ENCODE data around the gene TMOD3.

TMOD3 gene

DNA sequence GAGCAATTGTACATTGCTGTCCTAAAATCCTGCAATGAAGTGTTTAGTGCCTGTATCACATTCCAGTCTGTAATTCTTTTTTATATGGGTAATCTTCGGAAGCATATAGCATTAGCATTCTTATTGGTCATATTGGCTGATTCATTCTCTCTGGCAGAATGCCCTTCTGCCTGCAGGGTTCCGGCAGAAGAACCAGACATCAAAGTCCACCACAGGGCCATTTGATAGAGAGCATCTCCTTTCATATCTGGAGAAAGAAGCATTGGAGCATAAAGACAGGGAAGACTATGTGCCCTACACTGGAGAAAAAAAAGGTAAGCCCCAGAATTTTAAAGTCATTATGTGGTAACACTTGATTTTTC is 39.6 kb downstream of the TMOD3 start:
- no CpG with 5 or more reads among the region's 2 CpGs for WGBS (ENCODE audit: insufficient coverage)
- ChIA-PET CTCF (no interaction called here), POLR2A (no interaction called here)
- H3K36me3 ChIP-seq (ENCODE audit: control insufficient read depth in 4 of 4, insufficient read depth in 4 of 4, low read length in 3 of 4): peaks cover 7 to 64% (median 35%) of the 10 kb centered on the region in 4 experiments
- DNase-seq: peak in 2 of 3 donors; percentile 55 to 59
- H3K27me3 ChIP-seq (replicated peaks in 2 of 5; ENCODE audit: control insufficient read depth in 4 of 5, insufficient read depth in 5 of 5, low read length in 4 of 5): no peaks in the 10 kb centered on the region
- no peak overlapping the region for H3K27ac ChIP-seq (ENCODE audit: insufficient read depth in 1 of 2, low read depth in 1 of 2, low read length in 2 of 2, poor library complexity in 1 of 2, severe bottlenecking in 2 of 2)
- no peaks in the 10 kb centered on the region for H3K4me1 ChIP-seq (ENCODE audit: control extremely low read depth in 1 of 4, control insufficient read depth in 4 of 4, insufficient read depth in 4 of 4, low read length in 3 of 4)
- peaks cover 0 to 3% (median 0%) of the 10 kb centered on the region in 5 experiments for H3K9me3 ChIP-seq (ENCODE audit: control extremely low read depth in 1 of 5, control insufficient read depth in 4 of 5, insufficient read depth in 2 of 5, low read depth in 1 of 5, low read length in 4 of 5)
- H3K4me3 ChIP-seq (ENCODE audit: control insufficient read depth in 1 of 7, extremely low read depth in 1 of 7, insufficient read depth in 4 of 7, low read depth in 2 of 7, low read length in 6 of 7): no peak overlapping the region

DNA sequence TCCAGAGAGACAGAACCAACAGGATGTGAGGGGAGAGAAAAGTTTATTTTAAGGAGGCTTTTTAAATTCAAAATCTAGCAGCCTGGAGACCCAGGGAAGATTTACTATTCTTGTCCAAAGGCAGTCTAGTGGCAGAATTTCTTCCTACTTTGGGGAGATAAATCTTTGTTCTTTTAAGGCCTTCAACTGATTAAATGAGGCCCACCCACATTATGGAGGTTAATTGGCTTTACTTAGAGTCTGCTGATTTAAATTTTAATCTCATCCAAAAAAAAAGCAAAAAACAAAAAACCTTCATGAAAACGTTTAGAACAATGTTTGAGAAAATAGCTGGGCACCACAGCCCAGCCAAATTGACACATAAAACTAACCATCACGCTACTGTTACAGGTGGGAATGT is 41.3 kb downstream of the TMOD3 start:
- no peaks in the 10 kb centered on the region for H3K27me3 ChIP-seq (replicated peaks in 2 of 5; ENCODE audit: control insufficient read depth in 4 of 5, insufficient read depth in 5 of 5, low read length in 4 of 5)
- ChIA-PET POLR2A (no interaction called here), CTCF (interaction anchor here (1.1 to 1.5 kb wide), 4 partner anchors 12 to 33 kb away, joined by 3 to 4 read pairs (median 3); no protein-coding TSS in a partner anchor)
- DNase-seq: no peak
- H3K36me3 ChIP-seq (ENCODE audit: control insufficient read depth in 4 of 4, insufficient read depth in 4 of 4, low read length in 3 of 4): peaks cover 5 to 53% (median 32%) of the 10 kb centered on the region in 4 experiments
- no peak overlapping the region for H3K4me3 ChIP-seq (ENCODE audit: control insufficient read depth in 1 of 7, extremely low read depth in 1 of 7, insufficient read depth in 4 of 7, low read depth in 2 of 7, low read length in 6 of 7)
- no peak overlapping the region for H3K27ac ChIP-seq (ENCODE audit: insufficient read depth in 1 of 2, low read depth in 1 of 2, low read length in 2 of 2, poor library complexity in 1 of 2, severe bottlenecking in 2 of 2)
- peaks cover 0 to 3% (median under 1%) of the 10 kb centered on the region in 4 experiments for H3K4me1 ChIP-seq (ENCODE audit: control extremely low read depth in 1 of 4, control insufficient read depth in 4 of 4, insufficient read depth in 4 of 4, low read length in 3 of 4)
- 100% methylated on average over 1 of the region's 2 CpGs for WGBS (ENCODE audit: insufficient coverage)
- peaks cover 0 to 3% (median 0%) of the 10 kb centered on the region in 5 experiments for H3K9me3 ChIP-seq (ENCODE audit: control extremely low read depth in 1 of 5, control insufficient read depth in 4 of 5, insufficient read depth in 2 of 5, low read depth in 1 of 5, low read length in 4 of 5)

DNA sequence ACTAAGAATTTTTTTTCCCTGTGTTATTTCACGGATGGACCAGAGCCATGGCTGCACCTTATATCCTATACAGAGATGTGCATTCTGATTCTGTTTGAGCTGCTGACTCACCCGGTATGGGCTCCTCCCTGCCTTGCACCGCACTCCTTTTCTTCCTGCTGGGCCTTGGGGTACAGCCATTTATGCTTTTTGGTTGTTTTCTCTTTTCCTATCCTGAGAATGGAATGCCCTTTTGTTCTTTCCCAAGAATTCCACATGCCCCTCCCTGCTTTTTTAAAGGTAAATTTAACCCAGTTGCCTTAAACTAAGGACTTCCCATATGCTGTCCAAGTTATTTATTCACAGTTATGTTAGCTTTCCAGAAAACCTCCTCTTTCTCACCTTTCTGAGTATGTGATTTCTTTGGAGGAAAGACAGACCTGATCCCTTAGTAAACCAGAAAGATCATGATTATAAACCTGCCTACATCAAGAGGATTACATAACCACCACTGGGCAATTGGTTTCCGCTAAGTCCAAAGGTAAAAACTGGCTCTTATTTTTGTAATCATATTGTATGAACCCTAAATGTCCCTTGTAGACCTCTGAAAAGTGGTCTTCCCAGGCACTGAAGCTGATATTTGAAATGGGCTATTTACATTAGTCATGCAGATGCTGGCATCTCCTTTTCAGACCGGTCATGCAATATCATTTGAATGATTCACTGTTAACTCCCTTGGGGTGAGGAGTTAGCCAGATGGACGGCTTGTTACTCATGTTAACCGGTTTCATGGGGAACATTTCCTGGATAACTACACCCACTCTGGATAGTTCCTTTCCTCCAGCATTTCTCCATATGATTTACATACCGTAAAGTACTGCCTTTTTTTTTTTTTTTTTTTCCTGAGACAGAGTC is 45.5 kb downstream of the TMOD3 start:
- CTCF ChIA-PET: interaction anchor here (1.1 to 1.4 kb wide), 2 partner anchors 7 to 12 kb away, joined by 3 read pairs; no protein-coding TSS in a partner anchor
- Histone ChIP-seq H3K9me3 (ENCODE audit: control extremely low read depth in 1 of 5, control insufficient read depth in 4 of 5, insufficient read depth in 2 of 5, low read depth in 1 of 5, low read length in 4 of 5) (peaks cover 0 to 3% (median 0%) of the 10 kb centered on the region in 5 experiments), H3K27me3 (replicated peaks in 2 of 5; ENCODE audit: control insufficient read depth in 4 of 5, insufficient read depth in 5 of 5, low read length in 4 of 5) (no peaks in the 10 kb centered on the region), H3K36me3 (ENCODE audit: control insufficient read depth in 4 of 4, insufficient read depth in 4 of 4, low read length in 3 of 4) (peaks cover 9 to 40% (median 24%) of the 10 kb centered on the region in 4 experiments), H3K27ac (ENCODE audit: insufficient read depth in 1 of 2, low read depth in 1 of 2, low read length in 2 of 2, poor library complexity in 1 of 2, severe bottlenecking in 2 of 2) (no peak overlapping the region), H3K4me1 (ENCODE audit: control extremely low read depth in 1 of 4, control insufficient read depth in 4 of 4, insufficient read depth in 4 of 4, low read length in 3 of 4) (peaks cover 0 to 27% (median 10%) of the 10 kb centered on the region in 4 experiments), H3K4me3 (ENCODE audit: control insufficient read depth in 1 of 7, extremely low read depth in 1 of 7, insufficient read depth in 4 of 7, low read depth in 2 of 7, low read length in 6 of 7) (no peak overlapping the region)
- DNase-seq: peak in 1 of 3 donors; percentile 26
- POLR2A ChIA-PET: no interaction called here
- WGBS (ENCODE audit: insufficient coverage): 87% methylated on average over 6 of the region's 8 CpGs

DNA sequence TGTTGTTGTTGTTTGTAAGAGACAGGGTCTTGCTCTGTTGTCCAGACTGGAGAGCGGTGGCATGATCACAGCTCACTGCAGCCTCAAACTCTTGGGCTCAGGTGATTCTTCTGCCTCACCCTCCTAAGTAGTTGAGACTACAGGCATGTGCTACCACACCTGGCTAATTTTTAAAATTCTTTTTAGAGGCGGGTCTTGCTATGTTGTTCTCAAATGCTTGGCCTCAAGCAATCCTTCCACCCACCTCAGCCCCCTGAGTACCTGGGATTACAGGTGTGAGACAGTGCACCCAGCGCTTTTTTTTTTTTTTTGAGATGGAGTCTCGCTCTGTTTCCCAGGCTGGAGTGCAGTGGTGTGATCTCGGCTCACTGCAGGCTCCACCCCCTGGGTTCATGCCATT is 46.7 kb downstream of the TMOD3 start:
- H3K27ac ChIP-seq (ENCODE audit: insufficient read depth in 1 of 2, low read depth in 1 of 2, low read length in 2 of 2, poor library complexity in 1 of 2, severe bottlenecking in 2 of 2): no peak overlapping the region
- POLR2A ChIA-PET: no interaction called here
- peaks cover 0 to 32% (median 10%) of the 10 kb centered on the region in 4 experiments for H3K4me1 ChIP-seq (ENCODE audit: control extremely low read depth in 1 of 4, control insufficient read depth in 4 of 4, insufficient read depth in 4 of 4, low read length in 3 of 4)
- CTCF ChIA-PET: interaction anchor here (0.9 kb wide), 1 partner anchor 29 kb away, joined by 3 read pairs; no protein-coding TSS in a partner anchor
- peaks cover 5 to 30% (median 16%) of the 10 kb centered on the region in 4 experiments for H3K36me3 ChIP-seq (ENCODE audit: control insufficient read depth in 4 of 4, insufficient read depth in 4 of 4, low read length in 3 of 4)
- H3K27me3 ChIP-seq (replicated peaks in 2 of 5; ENCODE audit: control insufficient read depth in 4 of 5, insufficient read depth in 5 of 5, low read length in 4 of 5): no peaks in the 10 kb centered on the region
- DNase-seq: no peak
- no peaks in the 10 kb centered on the region for H3K9me3 ChIP-seq (ENCODE audit: control extremely low read depth in 1 of 5, control insufficient read depth in 4 of 5, insufficient read depth in 2 of 5, low read depth in 1 of 5, low read length in 4 of 5)
- 100% methylated on average over 1 of the region's 5 CpGs for WGBS (ENCODE audit: insufficient coverage)
- H3K4me3 ChIP-seq (ENCODE audit: control insufficient read depth in 1 of 7, extremely low read depth in 1 of 7, insufficient read depth in 4 of 7, low read depth in 2 of 7, low read length in 6 of 7): no peak overlapping the region

DNA sequence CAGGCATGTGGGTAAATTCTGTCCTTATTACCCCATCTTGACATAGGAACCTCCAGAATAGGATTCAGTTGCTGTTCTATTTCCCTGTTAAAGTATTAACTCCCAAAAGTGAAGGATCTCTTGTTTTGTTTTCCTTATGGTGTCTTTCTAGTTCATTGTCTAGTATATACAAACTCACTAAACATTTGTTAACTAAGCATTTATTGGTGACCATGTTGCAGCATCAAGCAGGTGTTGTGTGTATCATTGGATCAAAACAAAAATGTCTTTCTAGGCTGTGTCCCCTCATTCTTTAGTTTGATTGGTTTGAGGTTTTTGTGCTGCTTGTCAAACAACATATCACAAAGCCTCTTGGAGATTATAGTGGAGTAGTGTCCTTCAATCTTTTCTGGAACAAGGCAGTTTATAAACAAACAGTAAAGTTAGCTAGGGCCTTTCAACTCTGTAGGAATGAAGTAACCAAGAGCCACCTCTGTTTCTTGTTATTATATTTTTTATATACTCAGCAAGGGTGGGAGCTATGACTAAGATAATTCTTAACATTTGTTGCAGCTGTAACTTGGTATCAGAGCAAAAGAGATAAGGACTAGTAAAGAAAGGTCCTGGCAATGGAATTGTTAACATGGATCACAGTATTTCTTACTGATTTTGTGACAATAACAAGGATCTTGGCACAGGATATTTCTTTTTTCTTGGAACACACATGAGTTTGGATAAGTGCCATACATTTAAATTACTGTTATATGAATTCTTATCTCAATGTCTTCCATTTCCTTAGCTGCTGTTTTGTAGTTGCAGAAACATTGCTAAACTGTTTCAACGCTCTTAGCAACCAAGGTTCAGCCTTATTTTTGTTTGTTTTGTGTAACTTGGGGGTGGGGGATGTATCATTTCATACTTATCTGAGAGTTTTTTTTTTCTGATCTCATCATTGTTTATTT is 49.3 kb downstream of the TMOD3 start:
- Histone ChIP-seq H3K4me3 (ENCODE audit: control insufficient read depth in 1 of 7, extremely low read depth in 1 of 7, insufficient read depth in 4 of 7, low read depth in 2 of 7, low read length in 6 of 7) (peak overlapping the region in 1 of 7 experiments; percentile 33), H3K27ac (ENCODE audit: insufficient read depth in 1 of 2, low read depth in 1 of 2, low read length in 2 of 2, poor library complexity in 1 of 2, severe bottlenecking in 2 of 2) (peak overlapping the region; percentile 97), H3K9me3 (ENCODE audit: control extremely low read depth in 1 of 5, control insufficient read depth in 4 of 5, insufficient read depth in 2 of 5, low read depth in 1 of 5, low read length in 4 of 5) (no peaks in the 10 kb centered on the region), H3K36me3 (ENCODE audit: control insufficient read depth in 4 of 4, insufficient read depth in 4 of 4, low read length in 3 of 4) (peaks cover 5 to 17% (median 9%) of the 10 kb centered on the region in 4 experiments), H3K4me1 (ENCODE audit: control extremely low read depth in 1 of 4, control insufficient read depth in 4 of 4, insufficient read depth in 4 of 4, low read length in 3 of 4) (peaks cover 0 to 32% (median 10%) of the 10 kb centered on the region in 4 experiments), H3K27me3 (replicated peaks in 2 of 5; ENCODE audit: control insufficient read depth in 4 of 5, insufficient read depth in 5 of 5, low read length in 4 of 5) (no peaks in the 10 kb centered on the region)
- peak; percentile 87 to 94 (median 89) for DNase-seq
- CTCF ChIA-PET: interaction anchor here (0.6 to 2.5 kb wide), 3 partner anchors 9 to 30 kb away, joined by 3 to 10 read pairs (median 3); no protein-coding TSS in a partner anchor
- POLR2A ChIA-PET: interaction anchor here (0.8 to 1.1 kb wide), 2 partner anchors 18 to 33 kb away, joined by 3 to 4 read pairs; no protein-coding TSS in a partner anchor
- WGBS (ENCODE audit: insufficient coverage): no CpG with 5 or more reads among the region's 1 CpG

DNA sequence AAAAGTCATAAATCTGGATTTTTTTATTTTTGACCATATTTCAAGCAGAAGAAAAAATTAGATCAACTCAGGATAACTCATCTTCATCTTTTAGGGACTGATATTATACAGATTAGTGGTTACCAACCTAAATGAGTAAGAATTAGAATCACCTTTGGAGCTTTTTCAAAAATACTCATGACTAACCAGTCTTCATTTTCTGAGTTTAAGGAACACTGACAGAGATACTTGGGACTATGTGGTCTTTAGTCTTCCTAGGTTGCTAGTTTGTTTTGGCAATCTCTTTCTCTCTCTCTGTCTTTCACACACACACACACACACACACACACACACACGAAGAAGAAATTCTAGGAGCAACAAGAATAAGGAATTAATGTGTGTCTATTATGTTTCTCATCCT is 50.1 kb downstream of the TMOD3 start:
- H3K27me3 ChIP-seq (replicated peaks in 2 of 5; ENCODE audit: control insufficient read depth in 4 of 5, insufficient read depth in 5 of 5, low read length in 4 of 5): no peaks in the 10 kb centered on the region
- H3K9me3 ChIP-seq (ENCODE audit: control extremely low read depth in 1 of 5, control insufficient read depth in 4 of 5, insufficient read depth in 2 of 5, low read depth in 1 of 5, low read length in 4 of 5): no peaks in the 10 kb centered on the region
- WGBS (ENCODE audit: insufficient coverage): no CpG with 5 or more reads among the region's 1 CpG
- ChIA-PET CTCF (interaction anchor here (0.6 to 2.5 kb wide), 3 partner anchors 8 to 30 kb away, joined by 3 to 10 read pairs (median 3); no protein-coding TSS in a partner anchor), POLR2A (interaction anchor here (0.8 to 1.1 kb wide), 2 partner anchors 19 to 34 kb away, joined by 3 to 4 read pairs; no protein-coding TSS in a partner anchor)
- peaks cover 0 to 32% (median 10%) of the 10 kb centered on the region in 4 experiments for H3K4me1 ChIP-seq (ENCODE audit: control extremely low read depth in 1 of 4, control insufficient read depth in 4 of 4, insufficient read depth in 4 of 4, low read length in 3 of 4)
- peak overlapping the region in 1 of 7 experiments; percentile 10 for H3K4me3 ChIP-seq (ENCODE audit: control insufficient read depth in 1 of 7, extremely low read depth in 1 of 7, insufficient read depth in 4 of 7, low read depth in 2 of 7, low read length in 6 of 7)
- H3K27ac ChIP-seq (ENCODE audit: insufficient read depth in 1 of 2, low read depth in 1 of 2, low read length in 2 of 2, poor library complexity in 1 of 2, severe bottlenecking in 2 of 2): peak overlapping the region; percentile 97
- DNase-seq: peak; percentile 15 to 65 (median 41)
- peaks cover 5 to 14% (median 9%) of the 10 kb centered on the region in 4 experiments for H3K36me3 ChIP-seq (ENCODE audit: control insufficient read depth in 4 of 4, insufficient read depth in 4 of 4, low read length in 3 of 4)

Data from common myeloid progenitor, CD34-positive (primary cell).